Measurements from ENCODE around the gene NDUFS2.
A peak's percentile ranks its signal among the peaks of the same experiment; 100 is the strongest.

The NDUFS2 gene

GRCh38 chr1:161172776-161173376 lies 29.3 kb upstream of the NDUFS2 start:
- DNase-seq = no peak

GRCh38 chr1:161173711-161174110 lies 28.5 kb upstream of the NDUFS2 start:
- DNase-seq = no peak

- no peak for DNase-seq
These were observed 27.3 kb upstream of the NDUFS2 start for GRCh38 chr1:161174911-161175310.

GRCh38 chr1:161175771-161176453 lies 26.3 kb upstream of the NDUFS2 start:
- DNase-seq = no peak

- no peak for DNase-seq
These were observed 25.6 kb upstream of the NDUFS2 start for GRCh38 chr1:161176468-161177111.

- peak; percentile 94 for DNase-seq
These were observed 24.8 kb upstream of the NDUFS2 start, which contains the start of gene B4GALT3 for GRCh38 chr1:161177112-161177935. Gene B4GALT3 (minus strand): TSS chr1:161177507. CDS start chr1:161176060, 1,447 bp downstream.

- DNase-seq = no peak
These were observed 24.3 kb upstream of the NDUFS2 start for GRCh38 chr1:161177936-161178244.

GRCh38 chr1:161179698-161180097 lies 22.5 kb upstream of the NDUFS2 start:
- no peak for DNase-seq

GRCh38 chr1:161180639-161181038 lies 21.5 kb upstream of the NDUFS2 start:
- DNase-seq = peak; percentile 42

- DNase-seq = peak; percentile 91
These were observed 20.0 kb upstream of the NDUFS2 start for GRCh38 chr1:161182214-161182613.

GRCh38 chr1:161185282-161185682 lies 16.9 kb upstream of the NDUFS2 start:
- DNase-seq = peak; percentile 89

GRCh38 chr1:161185732-161186311 lies 16.3 kb upstream of the NDUFS2 start:
- DNase-seq = no peak

GRCh38 chr1:161187311-161187710 lies 14.9 kb upstream of the NDUFS2 start:
- DNase-seq = no peak

- DNase-seq = no peak
These were observed 13.8 kb upstream of the NDUFS2 start for GRCh38 chr1:161188381-161188780.

- DNase-seq = no peak
These were observed 13.1 kb upstream of the NDUFS2 start for GRCh38 chr1:161189036-161189435.

GRCh38 chr1:161190962-161191521 lies 11.1 kb upstream of the NDUFS2 start:
- DNase-seq = no peak

GRCh38 chr1:161191971-161192370 lies 10.2 kb upstream of the NDUFS2 start:
- no peak for DNase-seq

GRCh38 chr1:161192476-161193465 lies 9.4 kb upstream of the NDUFS2 start:
- peak; percentile 81 for DNase-seq

- no peak for DNase-seq
These were observed 8.5 kb upstream of the NDUFS2 start for GRCh38 chr1:161193561-161194235.

GRCh38 chr1:161195171-161195570 lies 7.0 kb upstream of the NDUFS2 start:
- no peak for DNase-seq

- DNase-seq = no peak
These were observed 6.1 kb upstream of the NDUFS2 start for GRCh38 chr1:161196111-161196510.

All from activated CD4-positive, alpha-beta T cell treated with anti-CD3 and anti-CD28 coated beads, Interleukin-10, Interleukin-2, amounts not matched to agents 100 ng/mL and 50 ng/mL, durations not matched to agents 16 hours and 8 hours (primary cell).